ENCODE results near the gene WDR45.

Gene WDR45

GRCh38 chrX:49042581-49043219 is 37.0 kb downstream of the WDR45 start:
- DNase-seq = no peak

- no peak for DNase-seq
These were observed 37.7 kb downstream of the WDR45 start for GRCh38 chrX:49041744-49042580.

GRCh38 chrX:49040376-49040955 is 39.2 kb downstream of the WDR45 start:
- DNase-seq = no peak

- peak; percentile 40 for DNase-seq
These were observed 39.9 kb downstream of the WDR45 start for GRCh38 chrX:49039598-49040375.

- DNase-seq = no peak
These were observed 41.7 kb downstream of the WDR45 start for GRCh38 chrX:49037883-49038475.

GRCh38 chrX:49030283-49030682 is 49.4 kb downstream of the WDR45 start:
- DNase-seq = no peak

GRCh38 chrX:49029876-49030275 is 49.8 kb downstream of the WDR45 start:
- DNase-seq = peak; percentile 7
